ENCODE measurements around the gene BLID. TPM values are rescaled to one million over a fixed set of nuclear protein-coding genes. Genes with fewer than 3 reads are reported as not detected.

Gene BLID
- total and polyA plus RNA-seq, 2 of the 8 experiments (the other 6 are each of a cell fraction or from before 2014, with no cell fraction given) = not detected

DNA sequence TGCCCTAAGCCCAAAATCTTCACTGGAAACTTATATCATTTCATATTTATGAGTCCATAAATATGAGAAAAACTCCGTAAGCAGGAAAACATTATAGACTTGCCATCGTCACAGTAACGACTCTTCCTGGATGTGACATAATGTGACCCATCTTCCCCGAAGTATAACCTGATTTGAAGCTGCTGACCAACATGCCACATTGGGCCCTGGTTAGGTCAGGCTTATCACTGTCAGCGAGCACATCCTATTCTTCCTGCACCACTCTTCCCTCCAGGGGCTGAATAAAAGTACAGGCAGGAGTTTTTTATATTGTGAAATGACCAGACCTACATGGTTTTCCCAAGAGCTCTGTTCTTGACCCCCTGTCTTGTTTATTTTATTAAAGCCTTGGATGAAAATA lies 12.1 kb upstream of the BLID start (continued):
- TF ChIP-seq, protein P1, sequence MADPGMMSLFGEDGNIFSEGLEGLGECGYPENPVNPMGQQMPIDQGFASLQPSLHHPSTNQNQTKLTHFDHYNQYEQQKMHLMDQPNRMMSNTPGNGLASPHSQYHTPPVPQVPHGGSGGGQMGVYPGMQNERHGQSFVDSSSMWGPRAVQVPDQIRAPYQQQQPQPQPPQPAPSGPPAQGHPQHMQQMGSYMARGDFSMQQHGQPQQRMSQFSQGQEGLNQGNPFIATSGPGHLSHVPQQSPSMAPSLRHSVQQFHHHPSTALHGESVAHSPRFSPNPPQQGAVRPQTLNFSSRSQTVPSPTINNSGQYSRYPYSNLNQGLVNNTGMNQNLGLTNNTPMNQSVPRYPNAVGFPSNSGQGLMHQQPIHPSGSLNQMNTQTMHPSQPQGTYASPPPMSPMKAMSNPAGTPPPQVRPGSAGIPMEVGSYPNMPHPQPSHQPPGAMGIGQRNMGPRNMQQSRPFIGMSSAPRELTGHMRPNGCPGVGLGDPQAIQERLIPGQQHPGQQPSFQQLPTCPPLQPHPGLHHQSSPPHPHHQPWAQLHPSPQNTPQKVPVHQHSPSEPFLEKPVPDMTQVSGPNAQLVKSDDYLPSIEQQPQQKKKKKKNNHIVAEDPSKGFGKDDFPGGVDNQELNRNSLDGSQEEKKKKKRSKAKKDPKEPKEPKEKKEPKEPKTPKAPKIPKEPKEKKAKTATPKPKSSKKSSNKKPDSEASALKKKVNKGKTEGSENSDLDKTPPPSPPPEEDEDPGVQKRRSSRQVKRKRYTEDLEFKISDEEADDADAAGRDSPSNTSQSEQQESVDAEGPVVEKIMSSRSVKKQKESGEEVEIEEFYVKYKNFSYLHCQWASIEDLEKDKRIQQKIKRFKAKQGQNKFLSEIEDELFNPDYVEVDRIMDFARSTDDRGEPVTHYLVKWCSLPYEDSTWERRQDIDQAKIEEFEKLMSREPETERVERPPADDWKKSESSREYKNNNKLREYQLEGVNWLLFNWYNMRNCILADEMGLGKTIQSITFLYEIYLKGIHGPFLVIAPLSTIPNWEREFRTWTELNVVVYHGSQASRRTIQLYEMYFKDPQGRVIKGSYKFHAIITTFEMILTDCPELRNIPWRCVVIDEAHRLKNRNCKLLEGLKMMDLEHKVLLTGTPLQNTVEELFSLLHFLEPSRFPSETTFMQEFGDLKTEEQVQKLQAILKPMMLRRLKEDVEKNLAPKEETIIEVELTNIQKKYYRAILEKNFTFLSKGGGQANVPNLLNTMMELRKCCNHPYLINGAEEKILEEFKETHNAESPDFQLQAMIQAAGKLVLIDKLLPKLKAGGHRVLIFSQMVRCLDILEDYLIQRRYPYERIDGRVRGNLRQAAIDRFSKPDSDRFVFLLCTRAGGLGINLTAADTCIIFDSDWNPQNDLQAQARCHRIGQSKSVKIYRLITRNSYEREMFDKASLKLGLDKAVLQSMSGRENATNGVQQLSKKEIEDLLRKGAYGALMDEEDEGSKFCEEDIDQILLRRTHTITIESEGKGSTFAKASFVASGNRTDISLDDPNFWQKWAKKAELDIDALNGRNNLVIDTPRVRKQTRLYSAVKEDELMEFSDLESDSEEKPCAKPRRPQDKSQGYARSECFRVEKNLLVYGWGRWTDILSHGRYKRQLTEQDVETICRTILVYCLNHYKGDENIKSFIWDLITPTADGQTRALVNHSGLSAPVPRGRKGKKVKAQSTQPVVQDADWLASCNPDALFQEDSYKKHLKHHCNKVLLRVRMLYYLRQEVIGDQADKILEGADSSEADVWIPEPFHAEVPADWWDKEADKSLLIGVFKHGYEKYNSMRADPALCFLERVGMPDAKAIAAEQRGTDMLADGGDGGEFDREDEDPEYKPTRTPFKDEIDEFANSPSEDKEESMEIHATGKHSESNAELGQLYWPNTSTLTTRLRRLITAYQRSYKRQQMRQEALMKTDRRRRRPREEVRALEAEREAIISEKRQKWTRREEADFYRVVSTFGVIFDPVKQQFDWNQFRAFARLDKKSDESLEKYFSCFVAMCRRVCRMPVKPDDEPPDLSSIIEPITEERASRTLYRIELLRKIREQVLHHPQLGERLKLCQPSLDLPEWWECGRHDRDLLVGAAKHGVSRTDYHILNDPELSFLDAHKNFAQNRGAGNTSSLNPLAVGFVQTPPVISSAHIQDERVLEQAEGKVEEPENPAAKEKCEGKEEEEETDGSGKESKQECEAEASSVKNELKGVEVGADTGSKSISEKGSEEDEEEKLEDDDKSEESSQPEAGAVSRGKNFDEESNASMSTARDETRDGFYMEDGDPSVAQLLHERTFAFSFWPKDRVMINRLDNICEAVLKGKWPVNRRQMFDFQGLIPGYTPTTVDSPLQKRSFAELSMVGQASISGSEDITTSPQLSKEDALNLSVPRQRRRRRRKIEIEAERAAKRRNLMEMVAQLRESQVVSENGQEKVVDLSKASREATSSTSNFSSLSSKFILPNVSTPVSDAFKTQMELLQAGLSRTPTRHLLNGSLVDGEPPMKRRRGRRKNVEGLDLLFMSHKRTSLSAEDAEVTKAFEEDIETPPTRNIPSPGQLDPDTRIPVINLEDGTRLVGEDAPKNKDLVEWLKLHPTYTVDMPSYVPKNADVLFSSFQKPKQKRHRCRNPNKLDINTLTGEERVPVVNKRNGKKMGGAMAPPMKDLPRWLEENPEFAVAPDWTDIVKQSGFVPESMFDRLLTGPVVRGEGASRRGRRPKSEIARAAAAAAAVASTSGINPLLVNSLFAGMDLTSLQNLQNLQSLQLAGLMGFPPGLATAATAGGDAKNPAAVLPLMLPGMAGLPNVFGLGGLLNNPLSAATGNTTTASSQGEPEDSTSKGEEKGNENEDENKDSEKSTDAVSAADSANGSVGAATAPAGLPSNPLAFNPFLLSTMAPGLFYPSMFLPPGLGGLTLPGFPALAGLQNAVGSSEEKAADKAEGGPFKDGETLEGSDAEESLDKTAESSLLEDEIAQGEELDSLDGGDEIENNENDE (IDR thresholded peaks at IDR 0.05; ENCODE audit: insufficient replicate concordance, low read length) = no peak
- TF ChIP-seq CHD2 (IDR thresholded peaks at IDR 0.05; ENCODE audit: low read length) (no peak), CBX5 (IDR thresholded peaks at IDR 0.05; ENCODE audit: low read depth, low read length) (no peak)
